CD4-positive, alpha-beta T cell treated with Interleukin-1 beta for 1 hour (primary cell): ENCODE results near the gene PHC1.

Experiments
- DNase-seq, 2 donors: peaks; one replicate each; pipeline ENCODE4 v3.0.0-alpha.2; 2020 to 2022

Gene PHC1

GRCh38 chr12:8914033-8914715 lies at the start of gene PHC1:
PHC1 (plus strand) TSS chr12:8914509; CDS start chr12:8917678, 3,169 bp downstream.
- DNase-seq = peak; percentile 83 to 84

GRCh38 chr12:8866429-8866828 lies 47.9 kb upstream of the PHC1 start:
- no peak for DNase-seq

- no peak for DNase-seq
Measured at GRCh38 chr12:8867009-8867408, 47.3 kb upstream of the PHC1 start.

- no peak for DNase-seq
Measured at GRCh38 chr12:8867786-8868185, 46.5 kb upstream of the PHC1 start.

- DNase-seq = no peak
Measured at GRCh38 chr12:8870586-8870985, 43.7 kb upstream of the PHC1 start.

GRCh38 chr12:8871068-8871467 lies 43.2 kb upstream of the PHC1 start:
- no peak for DNase-seq

- DNase-seq = no peak
Measured at GRCh38 chr12:8876887-8877286, 37.4 kb upstream of the PHC1 start.

GRCh38 chr12:8886502-8887284 lies 27.6 kb upstream of the PHC1 start:
- no peak for DNase-seq

- no peak for DNase-seq
Measured at GRCh38 chr12:8887285-8887715, 27.0 kb upstream of the PHC1 start.

GRCh38 chr12:8890313-8891085 lies 23.8 kb upstream of the PHC1 start:
- DNase-seq = peak; percentile 45 to 70

GRCh38 chr12:8891976-8892375 lies 22.3 kb upstream of the PHC1 start:
- no peak for DNase-seq

GRCh38 chr12:8894378-8894777 lies 19.9 kb upstream of the PHC1 start:
- no peak for DNase-seq

- no peak for DNase-seq
Measured at GRCh38 chr12:8894986-8895385, 19.3 kb upstream of the PHC1 start.

GRCh38 chr12:8897081-8897480 lies 17.2 kb upstream of the PHC1 start:
- DNase-seq = no peak

GRCh38 chr12:8899830-8900229 lies 14.5 kb upstream of the PHC1 start:
- DNase-seq = peak in 1 of 2 donors; percentile 4

GRCh38 chr12:8902703-8903102 lies 11.6 kb upstream of the PHC1 start:
- peak in 1 of 2 donors; percentile 31 for DNase-seq

GRCh38 chr12:8903646-8904045 lies 10.7 kb upstream of the PHC1 start:
- DNase-seq = no peak

- DNase-seq = no peak
Measured at GRCh38 chr12:8904665-8905064, 9.6 kb upstream of the PHC1 start.

GRCh38 chr12:8905546-8905945 lies 8.8 kb upstream of the PHC1 start:
- no peak for DNase-seq

GRCh38 chr12:8906266-8907180 lies 7.8 kb upstream of the PHC1 start:
- no peak for DNase-seq

GRCh38 chr12:8907513-8907912 lies 6.8 kb upstream of the PHC1 start:
- DNase-seq = no peak

- no peak for DNase-seq
Measured at GRCh38 chr12:8909752-8910151, 4.6 kb upstream of the PHC1 start.
